ENCODE results near the gene TMEM43. TPM values are rescaled to one million over a fixed set of nuclear protein-coding genes. Genes with fewer than 3 reads are reported as not detected.

Gene TMEM43
- total RNA-seq, 3 donors from 2014 or later = 23.1 to 50.4 (median 31.3) TPM

DNA sequence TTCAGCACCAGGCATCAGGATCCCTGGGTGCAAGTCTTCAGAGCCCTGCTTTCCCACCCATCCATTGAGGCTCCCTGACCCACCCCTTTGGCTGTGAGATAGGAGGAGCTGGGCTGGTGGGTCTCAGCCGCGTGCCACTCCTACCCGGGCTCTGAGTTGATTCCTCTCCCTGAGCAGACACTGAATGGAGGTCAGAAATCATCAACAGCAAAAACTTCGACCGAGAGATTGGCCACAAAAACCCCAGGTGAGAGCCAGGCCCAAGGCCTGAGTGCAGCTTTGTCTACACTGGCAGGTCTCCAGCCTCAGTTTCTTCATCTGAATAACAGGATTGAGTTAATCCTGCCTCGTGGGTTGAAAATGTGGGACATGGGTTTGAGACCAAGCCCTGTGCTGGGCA is 7.8 kb downstream of the TMEM43 start:
- ATAC-seq (no peak), DNase-seq (no peak)
- intact Hi-C loops (cut with DNase I, micrococcal nuclease) = no loop called here
- TF ChIP-seq, protein P1, sequence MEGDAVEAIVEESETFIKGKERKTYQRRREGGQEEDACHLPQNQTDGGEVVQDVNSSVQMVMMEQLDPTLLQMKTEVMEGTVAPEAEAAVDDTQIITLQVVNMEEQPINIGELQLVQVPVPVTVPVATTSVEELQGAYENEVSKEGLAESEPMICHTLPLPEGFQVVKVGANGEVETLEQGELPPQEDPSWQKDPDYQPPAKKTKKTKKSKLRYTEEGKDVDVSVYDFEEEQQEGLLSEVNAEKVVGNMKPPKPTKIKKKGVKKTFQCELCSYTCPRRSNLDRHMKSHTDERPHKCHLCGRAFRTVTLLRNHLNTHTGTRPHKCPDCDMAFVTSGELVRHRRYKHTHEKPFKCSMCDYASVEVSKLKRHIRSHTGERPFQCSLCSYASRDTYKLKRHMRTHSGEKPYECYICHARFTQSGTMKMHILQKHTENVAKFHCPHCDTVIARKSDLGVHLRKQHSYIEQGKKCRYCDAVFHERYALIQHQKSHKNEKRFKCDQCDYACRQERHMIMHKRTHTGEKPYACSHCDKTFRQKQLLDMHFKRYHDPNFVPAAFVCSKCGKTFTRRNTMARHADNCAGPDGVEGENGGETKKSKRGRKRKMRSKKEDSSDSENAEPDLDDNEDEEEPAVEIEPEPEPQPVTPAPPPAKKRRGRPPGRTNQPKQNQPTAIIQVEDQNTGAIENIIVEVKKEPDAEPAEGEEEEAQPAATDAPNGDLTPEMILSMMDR (IDR thresholded peaks at IDR 0.05) = no peak
- Histone ChIP-seq H3K9me3 (no peaks in the 10 kb centered on the region), H3K4me3 (no peak overlapping the region), H3K36me3 (ENCODE audit: low read depth) (peaks cover 16% of the 10 kb centered on the region), H3K4me1 (ENCODE audit: low read depth) (peaks cover 4% of the 10 kb centered on the region)

DNA sequence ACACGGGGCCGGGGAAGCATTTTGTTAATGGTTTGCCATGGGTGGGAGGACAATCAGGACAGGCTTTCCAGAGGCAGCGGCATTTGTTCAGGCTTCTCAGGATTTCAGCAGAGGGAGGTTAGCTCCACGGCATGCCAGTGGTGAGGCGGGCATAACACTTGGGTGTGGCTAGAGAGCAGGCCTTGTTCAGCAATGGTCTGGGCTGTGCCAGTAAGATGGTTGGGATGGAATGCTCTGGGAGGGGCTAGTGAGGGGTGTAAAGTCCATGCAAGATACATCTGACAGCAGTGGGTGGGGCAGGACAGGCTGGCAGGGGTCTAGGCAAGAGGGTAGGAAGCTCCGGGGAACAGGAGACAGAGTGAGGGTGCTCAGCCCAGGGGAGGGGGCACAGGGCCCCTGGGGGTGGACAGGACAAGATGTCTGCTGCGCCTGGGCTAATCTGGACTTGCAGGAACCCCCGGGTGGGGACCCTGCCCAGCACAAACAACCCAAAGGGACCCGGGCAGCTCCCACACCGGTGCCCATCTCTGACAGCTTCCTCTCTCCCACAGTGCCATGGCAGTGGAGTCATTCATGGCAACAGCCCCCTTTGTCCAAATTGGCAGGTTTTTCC is 8.4 kb downstream of the TMEM43 start:
- H3K36me3 ChIP-seq (ENCODE audit: low read depth) = peaks cover 16% of the 10 kb centered on the region
- intact Hi-C loops (cut with DNase I, micrococcal nuclease) = no loop called here
- H3K4me3 ChIP-seq = no peak overlapping the region
- TF ChIP-seq, protein P1 (IDR thresholded peaks at IDR 0.05) = no peak
- ATAC-seq = peak; percentile 90
- no peaks in the 10 kb centered on the region for H3K9me3 ChIP-seq
- DNase-seq = peak in 2 of 3 donors; percentile 68 to 78
- peaks cover 4% of the 10 kb centered on the region for H3K4me1 ChIP-seq (ENCODE audit: low read depth)

DNA sequence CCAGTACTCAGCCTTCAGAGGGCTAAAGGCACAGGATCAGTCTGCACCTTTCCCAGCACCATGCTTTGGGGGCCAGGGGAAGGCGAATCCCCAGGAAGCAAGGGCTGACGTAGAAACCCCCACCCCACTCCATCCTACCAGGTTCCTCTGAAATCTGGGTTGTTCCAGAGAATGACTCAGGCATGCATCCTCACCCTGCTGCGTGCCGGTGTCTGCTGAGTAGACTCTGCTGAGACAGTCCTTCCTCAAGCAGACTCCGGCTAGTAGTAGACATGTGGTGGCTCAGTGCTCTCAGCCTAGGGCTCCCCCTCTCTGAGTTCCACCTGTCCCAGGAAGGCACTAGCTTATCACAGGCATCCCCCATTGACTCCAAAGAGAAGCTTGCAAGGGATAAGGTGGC is 9.0 kb downstream of the TMEM43 start:
- TF ChIP-seq, protein P1 (IDR thresholded peaks at IDR 0.05) = no peak
- DNase-seq = no peak
- no peak for ATAC-seq
- Histone ChIP-seq H3K9me3 (no peaks in the 10 kb centered on the region), H3K4me3 (no peak overlapping the region), H3K4me1 (ENCODE audit: low read depth) (peaks cover 4% of the 10 kb centered on the region), H3K36me3 (ENCODE audit: low read depth) (peaks cover 16% of the 10 kb centered on the region)
- intact Hi-C loops (cut with DNase I, micrococcal nuclease) = no loop called here

DNA sequence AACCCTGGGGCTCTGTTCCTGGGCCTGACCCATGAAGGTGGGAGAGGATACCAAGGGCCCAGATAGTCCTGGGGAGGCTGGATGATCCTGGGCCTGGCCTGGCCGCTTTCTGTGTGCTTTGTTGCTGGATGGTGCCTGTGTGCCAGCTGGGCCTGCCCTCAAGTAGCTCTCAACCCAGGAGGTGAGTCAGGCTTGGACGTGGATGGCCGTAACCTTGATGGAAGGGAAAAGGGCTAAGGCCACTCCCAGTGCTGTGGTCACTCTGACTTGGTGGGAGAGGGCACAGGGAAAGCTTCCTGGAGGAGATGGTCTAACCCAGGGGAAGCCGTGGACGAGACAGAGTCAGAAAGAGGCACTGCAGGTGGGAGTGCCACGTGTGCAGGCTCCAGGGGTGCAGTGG is 9.4 kb downstream of the TMEM43 start:
- TF ChIP-seq, protein P1 (IDR thresholded peaks at IDR 0.05) = no peak
- peaks cover 16% of the 10 kb centered on the region for H3K36me3 ChIP-seq (ENCODE audit: low read depth)

DNA sequence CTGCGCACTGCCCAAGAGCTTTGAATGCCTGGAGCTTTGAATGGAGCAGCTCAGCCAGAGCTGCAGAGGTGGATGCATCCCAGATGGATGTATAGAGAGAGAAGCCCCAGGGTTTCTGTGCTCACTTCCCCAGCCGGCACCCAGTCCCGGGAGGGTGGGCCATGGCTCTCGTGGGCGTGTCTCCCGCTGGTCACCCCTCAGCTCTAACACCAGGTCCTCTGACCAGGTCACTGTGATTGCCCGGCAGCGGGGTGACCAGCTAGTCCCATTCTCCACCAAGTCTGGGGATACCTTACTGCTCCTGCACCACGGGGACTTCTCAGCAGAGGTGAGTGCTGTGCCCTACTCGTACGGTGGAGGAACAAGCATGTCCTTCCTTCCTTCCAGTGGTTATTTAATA is 10.7 kb downstream of the TMEM43 start:
- Histone ChIP-seq H3K36me3 (ENCODE audit: low read depth) (peaks cover 12% of the 10 kb centered on the region), H3K4me3 (no peak overlapping the region), H3K9me3 (no peaks in the 10 kb centered on the region), H3K4me1 (ENCODE audit: low read depth) (peaks cover 4% of the 10 kb centered on the region)
- DNase-seq (no peak), ATAC-seq (no peak)
- TF ChIP-seq, protein P1 (IDR thresholded peaks at IDR 0.05) = no peak
- intact Hi-C loops (cut with DNase I, micrococcal nuclease) = no loop called here

More for the DNA sequence above, 9.4 kb downstream of the TMEM43 start:
- ATAC-seq (no peak), DNase-seq (no peak)
- Histone ChIP-seq H3K9me3 (no peaks in the 10 kb centered on the region), H3K4me3 (no peak overlapping the region), H3K4me1 (ENCODE audit: low read depth) (peaks cover 4% of the 10 kb centered on the region)
- intact Hi-C loops (cut with DNase I, micrococcal nuclease) = no loop called here

DNA sequence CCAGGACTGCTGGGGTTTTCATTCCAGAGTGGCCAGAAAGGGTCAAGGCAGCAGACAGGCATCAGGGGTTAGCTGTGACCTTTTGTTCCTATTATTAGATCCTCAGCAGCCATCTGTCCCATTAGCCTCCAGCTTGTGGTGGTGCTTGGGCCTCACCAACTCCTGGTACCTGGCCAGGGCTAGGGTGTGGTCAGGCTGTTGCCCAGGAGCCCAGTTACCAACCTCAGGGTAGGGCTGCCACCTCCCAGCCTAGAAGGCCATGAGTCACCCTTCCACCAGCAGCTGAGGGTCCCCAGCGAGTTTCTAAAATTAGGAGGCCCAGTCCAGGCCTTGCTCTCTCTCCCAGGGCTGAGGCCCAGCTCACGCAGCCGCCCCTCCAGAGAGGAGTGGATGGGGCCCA is 12.2 kb downstream of the TMEM43 start:
- no peak overlapping the region for H3K4me3 ChIP-seq
- TF ChIP-seq, protein P1 (IDR thresholded peaks at IDR 0.05) = no peak
- peaks cover 12% of the 10 kb centered on the region for H3K36me3 ChIP-seq (ENCODE audit: low read depth)
- peaks cover 4% of the 10 kb centered on the region for H3K4me1 ChIP-seq (ENCODE audit: low read depth)
- intact Hi-C loops (cut with DNase I, micrococcal nuclease) = no loop called here
- no peaks in the 10 kb centered on the region for H3K9me3 ChIP-seq
- DNase-seq (peak in 2 of 3 donors; percentile 62 to 64), ATAC-seq (peak; percentile 49)

All from mucosa of descending colon (tissue), 3 donors.